GM23338 (cell line): ENCODE data around the gene RASSF10. TPM values are rescaled to one million over a fixed set of nuclear protein-coding genes. Genes with fewer than 3 reads are reported as not detected.

Experiments used
- ATAC-seq: fragments of 200-7000 bp; cut with Tn5 transposase; 3 replicates; pipeline ENCODE4 v1.9.1; 2020
- DNase-seq: peaks from one replicate; pipeline ENCODE4 v3.0.0-alpha.2; 2015; ENCODE audit warnings: low spot score
- H2AFZ ChIP-seq: fragments of 200-600 bp; sonication (generic); 2 replicates; pipeline ENCODE4 v1.8.0; 2016; ENCODE audit warnings: antibody characterized with exemption, mild to moderate bottlenecking, moderate library complexity
- H3F3A ChIP-seq: fragments of 200-600 bp; sonication (generic); replicated peaks from 2 replicates; pipeline ENCODE4 v1.8.0; 2017; ENCODE audit warnings: antibody characterized with exemption, mixed run types, low read depth
- H3K27ac ChIP-seq: fragments of 200-600 bp; sonication (generic); 2 replicates; pipeline ENCODE4 v1.6.1; 2016; ENCODE audit warnings: low read depth
- H3K27me3 ChIP-seq: fragments of 200-600 bp; sonication (generic); 2 replicates; pipeline ENCODE4 v1.8.0; 2016; ENCODE audit warnings: mild to moderate bottlenecking, mixed run types, moderate library complexity; ENCODE audit not compliant: insufficient read depth
- H3K36me3 ChIP-seq: fragments of 200-600 bp; sonication (generic); 2 replicates; pipeline ENCODE4 v1.8.0; 2016; ENCODE audit warnings: mild to moderate bottlenecking; ENCODE audit not compliant: insufficient read depth
- H3K4me1 ChIP-seq: fragments of 200-600 bp; sonication (generic); 2 replicates; pipeline ENCODE4 v1.8.0; 2016; ENCODE audit warnings: mild to moderate bottlenecking, moderate library complexity; ENCODE audit not compliant: insufficient read depth
- H3K4me2 ChIP-seq: fragments of 200-600 bp; sonication (generic); 2 replicates; pipeline ENCODE4 v1.7.1; 2017; ENCODE audit warnings: mixed run types
- H3K4me3 ChIP-seq: fragments of 200-600 bp; sonication (generic); 2 replicates; pipeline ENCODE4 v1.6.1; 2016; ENCODE audit warnings: mixed run types
- H3K79me2 ChIP-seq: fragments of 200-600 bp; sonication (generic); replicated peaks from 2 replicates; pipeline ENCODE4 v1.8.0; 2017; ENCODE audit warnings: mild to moderate bottlenecking; ENCODE audit not compliant: insufficient read depth
- H3K9me2 ChIP-seq: fragments of 200-600 bp; sonication (generic); 2 replicates; pipeline ENCODE4 v1.8.0; 2017; ENCODE audit not compliant: insufficient read depth
- H4K20me1 ChIP-seq: fragments of 200-600 bp; sonication (generic); replicated peaks from 2 replicates; pipeline ENCODE4 v1.8.0; 2017; ENCODE audit warnings: mild to moderate bottlenecking; ENCODE audit not compliant: insufficient read depth
- H3K27ac Mint-ChIP-seq: 2 replicates; pipeline ENCODE4 v1.8.0; 2020; ENCODE audit warnings: inconsistent platforms, mild to moderate bottlenecking, moderate library complexity, mixed read lengths
- H3K27me3 Mint-ChIP-seq: 3 replicates; pipeline ENCODE4 v1.8.0; 2022; ENCODE audit warnings: low read depth, mild to moderate bottlenecking, moderate library complexity, mixed read lengths, inconsistent platforms; ENCODE audit not compliant: insufficient read depth, poor library complexity
- H3K36me3 Mint-ChIP-seq: 3 replicates; pipeline ENCODE4 v1.8.0; 2021; ENCODE audit warnings: low read depth, mild to moderate bottlenecking, inconsistent platforms, moderate library complexity, mixed read lengths
- H3K4me1 Mint-ChIP-seq: 3 replicates; pipeline ENCODE4 v1.8.0; 2020; ENCODE audit warnings: mild to moderate bottlenecking, inconsistent platforms, mixed read lengths
- H3K4me3 Mint-ChIP-seq: 3 replicates; pipeline ENCODE4 v1.8.0; 2021; ENCODE audit warnings: moderate library complexity, mild to moderate bottlenecking, inconsistent platforms, mixed read lengths
- H3K9me3 Mint-ChIP-seq: 3 replicates; pipeline ENCODE4 v1.8.0; 2020; ENCODE audit warnings: moderate library complexity, mild to moderate bottlenecking, inconsistent platforms, mixed read lengths
- CREB1 ChIP-seq: fragments of 250-450 bp; sonication (Bioruptor Pico); IDR thresholded peaks from 2 replicates; pipeline ENCODE4 v1.5.0; 2020; ENCODE audit warnings: low read depth, mild to moderate bottlenecking, moderate library complexity
- ETS1 ChIP-seq: IDR thresholded peaks from 2 replicates; pipeline ENCODE4 v1.6.1; 2016; ENCODE audit warnings: antibody characterized with exemption
- EZH2phosphoT487 ChIP-seq: fragments of 200-600 bp; sonication (generic); IDR thresholded peaks from one replicate; pipeline ENCODE4 v1.8.1; 2018; ENCODE audit warnings: antibody characterized with exemption; ENCODE audit not compliant: unreplicated experiment
- JUNB ChIP-seq: IDR thresholded peaks from one replicate; pipeline ENCODE4 v1.6.1; 2016; ENCODE audit warnings: antibody characterized with exemption; ENCODE audit not compliant: unreplicated experiment
- POLR2AphosphoS5 ChIP-seq: IDR thresholded peaks from 2 replicates; pipeline ENCODE4 v1.6.1; 2016; ENCODE audit warnings: antibody characterized with exemption, low read depth
- REST ChIP-seq: IDR thresholded peaks from one replicate; pipeline ENCODE4 v1.6.1; 2018; ENCODE audit warnings: antibody characterized with exemption; ENCODE audit not compliant: unreplicated experiment
- STAT1 ChIP-seq: IDR thresholded peaks from one replicate; pipeline ENCODE4 v1.6.1; 2016; ENCODE audit warnings: antibody characterized with exemption; ENCODE audit not compliant: unreplicated experiment
- ZNF114 ChIP-seq: fragments of 250-450 bp; sonication (Bioruptor Pico); IDR thresholded peaks from 2 replicates; pipeline ENCODE4 v1.5.0; 2020; ENCODE audit warnings: mild to moderate bottlenecking, moderate library complexity
- ZNF462 ChIP-seq: fragments of 250-450 bp; sonication (Bioruptor Pico); IDR thresholded peaks from 2 replicates; pipeline ENCODE4 v1.5.0; 2020; ENCODE audit warnings: mild to moderate bottlenecking, moderate library complexity
- polyA plus RNA-seq: library from polyadenylated mRNA; unstranded; fragments of >200 nt; fragmentation: Nextera tagmentation; extraction: Ambion mirVana; gene quantifications from 2 replicates; pipeline ENCODE4 v1.2.1, GENCODE V29; 2016
- total RNA-seq: library from RNA; depleted of rRNA; stranded (reverse); fragments of >200 nt; shearing (Covaris generic); gene quantifications from 2 replicates; pipeline ENCODE4 v1.2.3, GENCODE V29; 2014

Gene RASSF10
- total and polyA plus RNA-seq, 2 experiments from 2014 or later, result 0.13 to 1.8 TPM

GRCh38 chr11:12991426-12991825 lies 17.7 kb upstream of the RASSF10 start:
- DNase-seq, result no peak
- H3K4me3 Mint-ChIP-seq, result no peak overlapping the region
- peaks cover 8% of the 10 kb centered on the region; the same call in 2 of the 3 replicates for H3K9me3 Mint-ChIP-seq
- H4K20me1 ChIP-seq, result no peaks in the 10 kb centered on the region
- H3K27me3 Mint-ChIP-seq, result peaks cover 2% of the 10 kb centered on the region
- no peaks in the 10 kb centered on the region for H3K36me3 ChIP-seq
- H2AFZ ChIP-seq, result no peak overlapping the region
- H3K36me3 Mint-ChIP-seq, result no peaks in the 10 kb centered on the region
- H3K4me3 ChIP-seq, result no peak overlapping the region
- H3K79me2 ChIP-seq, result no peaks in the 10 kb centered on the region
- peaks cover 5% of the 10 kb centered on the region; the same call in 1 of the 2 replicates for H3K9me2 ChIP-seq
- H3K4me1 ChIP-seq, result no peaks in the 10 kb centered on the region
- no peaks in the 10 kb centered on the region for H3K4me1 Mint-ChIP-seq
- H3K4me2 ChIP-seq, result no peak overlapping the region
- ATAC-seq, result no peak
- TF ChIP-seq EZH2phosphoT487 (no peak), REST (no peak), POLR2AphosphoS5 (no peak), ZNF114 (CRISPR knock-in tag) (no peak), CREB1 (CRISPR knock-in tag) (no peak), ZNF462 (no peak), STAT1 (no peak), ETS1 (no peak), JUNB (no peak)
- no peak overlapping the region for H3K27ac Mint-ChIP-seq
- H3F3A ChIP-seq, result no peaks in the 10 kb centered on the region
- no peak overlapping the region for H3K27ac ChIP-seq
- H3K27me3 ChIP-seq, result no peaks in the 10 kb centered on the region
